Endodermal cell (in vitro differentiated cells): ENCODE results near the gene KHK. TPM values are rescaled to one million over a fixed set of nuclear protein-coding genes. Genes with fewer than 3 reads are reported as not detected.

Source experiments
- DNase-seq: peaks from one replicate; pipeline ENCODE4 v3.0.0-alpha.2; 2017
- H3K27ac ChIP-seq: 2 replicates; pipeline ENCODE4 v1.5.1; 2013; ENCODE audit warnings: mild to moderate bottlenecking, low read depth, low read length, moderate library complexity
- H3K27me3 ChIP-seq: 2 replicates; pipeline ENCODE4 v1.6.1; 2013; ENCODE audit warnings: mild to moderate bottlenecking, low read length, moderate library complexity; ENCODE audit not compliant: insufficient read depth, control insufficient read depth, poor library complexity, severe bottlenecking
- H3K36me3 ChIP-seq: 2 replicates; pipeline ENCODE4 v1.7.0; 2013; ENCODE audit warnings: mild to moderate bottlenecking, low read length, moderate library complexity; ENCODE audit not compliant: control insufficient read depth, insufficient read depth
- H3K4me1 ChIP-seq: one replicate; pipeline ENCODE4 v1.7.0; 2013; ENCODE audit warnings: low read length; ENCODE audit not compliant: control insufficient read depth, insufficient read depth
- H3K4me3 ChIP-seq: 2 replicates; pipeline ENCODE4 v1.5.1; 2013; ENCODE audit warnings: mild to moderate bottlenecking, low read length, moderate library complexity
- H3K9ac ChIP-seq: 2 replicates; pipeline ENCODE4 v1.6.1; 2013; ENCODE audit warnings: mild to moderate bottlenecking, low read length, moderate library complexity; ENCODE audit not compliant: poor library complexity, severe bottlenecking; ENCODE audit errors: extremely low read depth
- H3K9me3 ChIP-seq: 2 replicates; pipeline ENCODE4 v1.6.1; 2013; ENCODE audit warnings: mild to moderate bottlenecking, low read length, moderate library complexity; ENCODE audit not compliant: control insufficient read depth
- H3K27ac Mint-ChIP-seq: 2 replicates; pipeline ENCODE4 v1.8.0; 2020; ENCODE audit warnings: mixed read lengths
- H3K27me3 Mint-ChIP-seq: 2 replicates; pipeline ENCODE4 v1.8.0; 2021; ENCODE audit warnings: mild to moderate bottlenecking, mixed read lengths; ENCODE audit not compliant: insufficient read depth
- H3K36me3 Mint-ChIP-seq: 2 replicates; pipeline ENCODE4 v1.8.0; 2020; ENCODE audit warnings: low read depth, mixed read lengths
- H3K4me1 Mint-ChIP-seq: 2 replicates; pipeline ENCODE4 v1.8.0; 2020; ENCODE audit warnings: mixed read lengths
- H3K4me3 Mint-ChIP-seq: 2 replicates; pipeline ENCODE4 v1.8.0; 2020; ENCODE audit warnings: mild to moderate bottlenecking, moderate library complexity, mixed read lengths
- H3K9me3 Mint-ChIP-seq: 2 replicates; pipeline ENCODE4 v1.8.0; 2020; ENCODE audit warnings: mild to moderate bottlenecking, mixed read lengths
- WGBS, 2 experiments: methylation state at CpG; one replicate each; pipeline versions ENCODE4 v1.1.5 to v1.1.7; 2013; ENCODE audit warnings: missing lambda C conversion rate in 2 of 2, mixed read lengths in 1 of 2; ENCODE audit not compliant: insufficient coverage in 1 of 2, insufficient read length in 1 of 2; 5-methylcytosine and 5-hydroxymethylcytosine counted together
- long read RNA-seq, 4 experiments: library from polyadenylated mRNA in 2 of 4; library from RNA in 1 of 4; library from capped mRNA in 1 of 4; stranded (forward) in 3 of 4; unstranded in 1 of 4; transcript quantifications; one replicate each; pipeline ENCODE4 v2.0.0, GENCODE V29; 2020 to 2021; ENCODE audit warnings: inconsistent platforms in 1 of 4
- polyA plus RNA-seq, 2 experiments: library from polyadenylated mRNA; stranded (reverse); fragments of 50-300 nt; gene quantifications; one replicate each; pipeline ENCODE4 v1.2.3, GENCODE V29; 2013
- total RNA-seq, 2 donors: library from RNA; stranded (reverse); fragmentation: NEBNext Ultra II Directional in 1 of 2; extraction: Animal tissue kit (Norgen Biotek cat#: 25700) in 1 of 2; gene quantifications; 2 replicates in 1 of 2; 3 replicates in 1 of 2; pipeline ENCODE4 v1.2.1, GENCODE V29; 2021
- TF ChIP-seq, protein P1 (sequence below): fragments of 200-600 bp; sonication (generic); conservative IDR thresholded peaks from 2 replicates; pipeline ENCODE4 v1.5.0; 2021; ENCODE audit warnings: antibody characterized with exemption, mild to moderate bottlenecking

The KHK gene
- total RNA-seq, result 1 to 10 TPM; 3.3 to 3.9 TPM
- 2.9 TPM for polyA plus RNA-seq (2013, experiment 1 of 2)
- polyA plus RNA-seq (2013, experiment 2 of 2), result 2.6 TPM
- long read RNA-seq, experiment 1, partial matches to known transcripts, result 0 of 1 reads
- long read RNA-seq, experiment 1, other reads (novel, unspliced or antisense), result 1 of 1 reads
- long read RNA-seq, experiment 2, partial matches to known transcripts, result 0 of 4 reads
- long read RNA-seq, experiment 2, other reads (novel, unspliced or antisense), result 2 of 4 reads
- long read RNA-seq, experiment 3, transcript KHK-202 (8 exons, 2,411 nt), result major isoform, 12 of 33 reads
- long read RNA-seq, experiment 3, partial matches to known transcripts, result 0 of 33 reads
- long read RNA-seq, experiment 3, other reads (novel, unspliced or antisense), result 21 of 33 reads
- long read RNA-seq, experiment 4, partial matches to known transcripts, result 1 of 12 reads
- long read RNA-seq, experiment 4, other reads (novel, unspliced or antisense), result 9 of 12 reads

DNA sequence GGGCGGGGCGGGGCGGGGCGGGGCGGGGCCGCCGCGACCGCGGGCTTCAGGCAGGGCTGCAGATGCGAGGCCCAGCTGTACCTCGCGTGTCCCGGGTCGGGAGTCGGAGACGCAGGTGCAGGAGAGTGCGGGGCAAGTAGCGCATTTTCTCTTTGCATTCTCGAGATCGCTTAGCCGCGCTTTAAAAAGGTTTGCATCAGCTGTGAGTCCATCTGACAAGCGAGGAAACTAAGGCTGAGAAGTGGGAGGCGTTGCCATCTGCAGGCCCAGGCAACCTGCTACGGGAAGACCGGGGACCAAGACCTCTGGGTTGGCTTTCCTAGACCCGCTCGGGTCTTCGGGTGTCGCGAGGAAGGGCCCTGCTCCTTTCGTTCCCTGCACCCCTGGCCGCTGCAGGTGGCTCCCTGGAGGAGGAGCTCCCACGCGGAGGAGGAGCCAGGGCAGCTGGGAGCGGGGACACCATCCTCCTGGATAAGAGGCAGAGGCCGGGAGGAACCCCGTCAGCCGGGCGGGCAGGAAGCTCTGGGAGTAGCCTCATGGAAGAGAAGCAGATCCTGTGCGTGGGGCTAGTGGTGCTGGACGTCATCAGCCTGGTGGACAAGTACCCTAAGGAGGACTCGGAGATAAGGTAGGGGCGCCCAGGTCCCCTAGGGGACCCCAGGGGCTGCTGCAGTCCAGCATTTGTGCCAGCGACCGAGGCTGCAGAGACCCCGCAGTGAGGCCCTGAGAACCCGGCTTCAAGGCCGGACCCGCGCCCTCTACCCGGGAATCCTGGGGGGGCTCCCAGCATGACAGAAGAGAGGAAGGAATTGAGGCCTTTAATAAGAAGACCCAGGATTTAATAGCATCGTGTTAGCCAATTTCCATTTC is at the start of gene KHK:
Gene KHK (plus strand): TSS at position 49 of the 870 bp plus-strand sequence. CDS start 488 bp downstream, at position 537.
- DNase-seq, result peak; percentile 84
- H3K27ac Mint-ChIP-seq, result no peak within 1 kb of the TSS
- no peak within 1 kb of the TSS for H3K27ac ChIP-seq
- TF ChIP-seq, protein P1, sequence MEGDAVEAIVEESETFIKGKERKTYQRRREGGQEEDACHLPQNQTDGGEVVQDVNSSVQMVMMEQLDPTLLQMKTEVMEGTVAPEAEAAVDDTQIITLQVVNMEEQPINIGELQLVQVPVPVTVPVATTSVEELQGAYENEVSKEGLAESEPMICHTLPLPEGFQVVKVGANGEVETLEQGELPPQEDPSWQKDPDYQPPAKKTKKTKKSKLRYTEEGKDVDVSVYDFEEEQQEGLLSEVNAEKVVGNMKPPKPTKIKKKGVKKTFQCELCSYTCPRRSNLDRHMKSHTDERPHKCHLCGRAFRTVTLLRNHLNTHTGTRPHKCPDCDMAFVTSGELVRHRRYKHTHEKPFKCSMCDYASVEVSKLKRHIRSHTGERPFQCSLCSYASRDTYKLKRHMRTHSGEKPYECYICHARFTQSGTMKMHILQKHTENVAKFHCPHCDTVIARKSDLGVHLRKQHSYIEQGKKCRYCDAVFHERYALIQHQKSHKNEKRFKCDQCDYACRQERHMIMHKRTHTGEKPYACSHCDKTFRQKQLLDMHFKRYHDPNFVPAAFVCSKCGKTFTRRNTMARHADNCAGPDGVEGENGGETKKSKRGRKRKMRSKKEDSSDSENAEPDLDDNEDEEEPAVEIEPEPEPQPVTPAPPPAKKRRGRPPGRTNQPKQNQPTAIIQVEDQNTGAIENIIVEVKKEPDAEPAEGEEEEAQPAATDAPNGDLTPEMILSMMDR, result no peak
- H3K4me1 ChIP-seq, result no peaks in the 10 kb centered on the region
- WGBS, 2 experiments, result 13 to 14% methylated on average over 29 to 54 of the region's 54 CpGs
- peak within 1 kb of the TSS; percentile 58 for H3K4me3 Mint-ChIP-seq
- H3K36me3 ChIP-seq, result no peaks in the 10 kb centered on the region
- H3K9me3 Mint-ChIP-seq, result no peaks in the 10 kb centered on the region
- peaks cover 26% of the 10 kb centered on the region for H3K27me3 ChIP-seq
- no peaks in the 10 kb centered on the region for H3K36me3 Mint-ChIP-seq
- peak within 1 kb of the TSS; percentile 66 for H3K9ac ChIP-seq
- H3K27me3 Mint-ChIP-seq, result peaks cover 28% of the 10 kb centered on the region
- peak within 1 kb of the TSS; percentile 81 for H3K4me3 ChIP-seq
- peaks cover 4% of the 10 kb centered on the region for H3K4me1 Mint-ChIP-seq
- no peaks in the 10 kb centered on the region for H3K9me3 ChIP-seq

- DNase-seq, result no peak
- Mint-ChIP-seq H3K4me1 (peaks cover 7% of the 10 kb centered on the region), H3K36me3 (peaks cover 65% of the 10 kb centered on the region), H3K27me3 (no peaks in the 10 kb centered on the region), H3K9me3 (no peaks in the 10 kb centered on the region), H3K27ac (no peak overlapping the region), H3K4me3 (no peak overlapping the region)
- Histone ChIP-seq H3K4me3 (no peak overlapping the region), H3K9ac (no peak overlapping the region), H3K4me1 (peaks cover 4% of the 10 kb centered on the region), H3K27me3 (no peaks in the 10 kb centered on the region), H3K9me3 (no peaks in the 10 kb centered on the region), H3K36me3 (peaks cover 65% of the 10 kb centered on the region), H3K27ac (no peak overlapping the region)
- TF ChIP-seq, protein P1, result no peak
- WGBS, 2 experiments, result 87 to 90% methylated on average over 4 to 6 of the region's 6 CpGs
Measured at GRCh38 chr2:27038012-27038411, 48.6 kb upstream of the KHK start.

- Histone ChIP-seq H3K27ac (no peak overlapping the region), H3K9ac (no peak overlapping the region), H3K4me3 (no peak overlapping the region), H3K27me3 (no peaks in the 10 kb centered on the region), H3K36me3 (peaks cover 65% of the 10 kb centered on the region), H3K9me3 (no peaks in the 10 kb centered on the region), H3K4me1 (peaks cover 2% of the 10 kb centered on the region)
- no peak overlapping the region for H3K27ac Mint-ChIP-seq
- TF ChIP-seq, protein P1, result no peak
- H3K36me3 Mint-ChIP-seq, result peaks cover 68% of the 10 kb centered on the region
- WGBS, 2 experiments, result 92 to 98% methylated on average over 7 to 17 of the region's 17 CpGs
- no peak overlapping the region for H3K4me3 Mint-ChIP-seq
- no peaks in the 10 kb centered on the region for H3K27me3 Mint-ChIP-seq
- H3K9me3 Mint-ChIP-seq, result no peaks in the 10 kb centered on the region
- no peak for DNase-seq
- H3K4me1 Mint-ChIP-seq, result peaks cover 1% of the 10 kb centered on the region
Measured at GRCh38 chr2:27038631-27039339, 47.8 kb upstream of the KHK start.
